ENCODE measurements around the gene RNF123. TPM values are rescaled to one million over a fixed set of nuclear protein-coding genes. Genes with fewer than 3 reads are reported as not detected.

RNF123 gene
- total RNA-seq, 1 donor from 2014 or later: 33.1 TPM

DNA sequence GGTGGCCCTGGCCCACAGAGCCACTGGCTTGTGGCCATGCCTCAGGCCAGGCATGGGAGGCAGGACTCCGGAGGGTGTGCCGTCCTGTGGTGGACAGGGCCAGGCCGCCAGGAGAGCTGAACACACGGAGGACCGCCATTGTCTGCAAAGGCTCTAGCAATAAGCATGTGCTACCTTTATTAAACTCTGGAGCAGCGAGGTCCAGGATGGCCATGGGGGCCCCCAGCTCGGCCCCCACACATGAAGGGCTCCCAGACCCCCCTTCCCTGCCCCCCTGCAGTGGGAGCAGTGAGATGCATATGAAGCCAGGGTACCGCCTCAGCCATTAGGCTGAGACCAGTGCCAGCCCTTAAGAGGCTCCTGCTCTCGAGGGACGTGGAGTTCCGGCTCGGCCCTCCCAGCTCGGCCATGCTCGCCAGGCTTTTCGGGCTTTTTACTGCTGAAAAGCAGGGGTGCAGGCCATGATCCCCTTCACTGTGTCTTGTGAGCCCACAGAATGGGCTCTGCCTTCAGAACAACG, 27.4 kb downstream of the RNF123 start:
- Histone ChIP-seq H3K4me1 (peaks cover 6 to 7% of the 10 kb centered on the region in 2 donors), H3K36me3 (peaks cover 7 to 42% of the 10 kb centered on the region in 2 donors), H3K27ac (no peak overlapping the region), H3K27me3 (no peaks in the 10 kb centered on the region), H3K4me3 (no peak overlapping the region), H3K9me3 (no peaks in the 10 kb centered on the region)
- TF ChIP-seq CTCF (IDR thresholded peaks at IDR 0.05): no peak
- peak in 1 of 2 donors; percentile 64 for DNase-seq (ENCODE audit: low spot score in 2 of 2)
- intact Hi-C loops (cut with DNase I): no loop called here

DNA sequence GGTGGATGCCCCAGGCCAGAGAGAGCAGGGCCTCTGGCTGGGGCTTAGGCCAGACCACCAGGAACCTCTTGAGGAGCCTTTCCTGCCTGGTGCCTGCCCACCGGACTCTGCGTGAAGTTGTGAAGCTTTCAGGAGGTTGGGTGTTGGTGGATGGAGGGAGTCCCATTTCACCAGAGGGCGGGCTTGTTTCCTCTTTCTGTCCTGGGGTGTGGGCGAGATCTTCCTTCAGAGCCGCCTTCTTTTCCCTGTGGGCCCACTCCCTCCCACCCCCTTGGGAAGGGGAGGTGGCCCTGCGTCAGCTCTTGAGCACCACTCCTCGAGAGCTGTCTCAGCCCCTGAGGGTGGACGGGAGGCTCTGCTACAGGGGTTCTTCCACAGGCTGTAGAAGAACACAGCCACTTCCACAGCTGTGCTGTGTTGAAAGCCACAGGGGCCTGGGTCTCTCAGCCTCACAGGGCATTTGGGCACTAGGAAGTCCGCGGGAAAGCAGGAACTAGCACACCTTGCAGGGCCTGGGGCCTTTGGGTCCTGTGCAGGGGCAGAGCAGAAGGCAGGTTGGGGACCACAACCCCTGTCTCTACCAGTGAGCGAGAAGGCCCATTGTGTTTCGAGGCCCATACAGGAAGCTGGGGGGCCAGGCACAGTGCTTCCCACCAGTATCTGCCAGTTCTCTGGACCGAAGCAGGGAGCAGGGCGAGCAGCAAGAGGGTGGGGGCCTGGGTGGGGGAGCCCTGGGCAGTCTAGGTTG, 28.0 kb downstream of the RNF123 start:
- Histone ChIP-seq H3K27ac (no peak overlapping the region), H3K36me3 (peaks cover 13 to 42% of the 10 kb centered on the region in 2 donors), H3K4me3 (no peak overlapping the region), H3K4me1 (peaks cover 6 to 10% of the 10 kb centered on the region in 2 donors), H3K27me3 (no peaks in the 10 kb centered on the region), H3K9me3 (no peaks in the 10 kb centered on the region)
- intact Hi-C loops (cut with DNase I): no loop called here
- peak in 1 of 2 donors; percentile 62 for DNase-seq (ENCODE audit: low spot score in 2 of 2)
- TF ChIP-seq CTCF (IDR thresholded peaks at IDR 0.05): no peak

GRCh38 chr3:49717959-49718857, 28.9 kb downstream of the RNF123 start:
- DNase-seq (ENCODE audit: low spot score in 2 of 2): no peak
- no peaks in the 10 kb centered on the region for H3K9me3 ChIP-seq
- no peak for TF ChIP-seq CTCF (IDR thresholded peaks at IDR 0.05)
- H3K27me3 ChIP-seq: no peaks in the 10 kb centered on the region
- peaks cover 13 to 37% of the 10 kb centered on the region in 2 donors for H3K36me3 ChIP-seq
- no peak overlapping the region for H3K27ac ChIP-seq
- H3K4me3 ChIP-seq: peak overlapping the region; percentile 58 to 73
- intact Hi-C loops (cut with DNase I): no loop called here
- H3K4me1 ChIP-seq: peaks cover 12 to 17% of the 10 kb centered on the region in 2 donors

GRCh38 chr3:49718858-49719213, 29.5 kb downstream of the RNF123 start:
- Histone ChIP-seq H3K27me3 (no peaks in the 10 kb centered on the region), H3K4me3 (peak overlapping the region; percentile 58 to 73), H3K27ac (peak overlapping the region; percentile 60 to 61), H3K36me3 (peaks cover 13 to 37% of the 10 kb centered on the region in 2 donors), H3K9me3 (no peaks in the 10 kb centered on the region), H3K4me1 (peaks cover 13 to 17% of the 10 kb centered on the region in 2 donors)
- DNase-seq (ENCODE audit: low spot score in 2 of 2): no peak
- intact Hi-C loops (cut with DNase I): no loop called here
- no peak for TF ChIP-seq CTCF (IDR thresholded peaks at IDR 0.05)

- Histone ChIP-seq H3K27me3 (no peaks in the 10 kb centered on the region), H3K27ac (peak within 1 kb of the TSS; percentile 60 to 61), H3K9me3 (no peaks in the 10 kb centered on the region), H3K4me3 (peak within 1 kb of the TSS; percentile 58 to 73), H3K36me3 (peaks cover 13 to 37% of the 10 kb centered on the region in 2 donors), H3K4me1 (peaks cover 15 to 17% of the 10 kb centered on the region in 2 donors)
- peak; percentile 82 to 98 for DNase-seq (ENCODE audit: low spot score in 2 of 2)
- TF ChIP-seq CTCF (IDR thresholded peaks at IDR 0.05): peak; percentile 61 to 86 (median 74)
- intact Hi-C loops (cut with DNase I): no loop called here
These were observed 30.0 kb downstream of the RNF123 start, which contains the start of gene AMIGO3 for GRCh38 chr3:49719214-49719884. Gene AMIGO3, minus strand, starts transcription at chr3:49719684. Its CDS starts 219 bp downstream, at chr3:49719465.
